ENCODE data around the gene ANO10. TPM values are rescaled to one million over a fixed set of nuclear protein-coding genes. Genes with fewer than 3 reads are reported as not detected.
"Not testable (repeated sequence)": the region's sequence is repeated elsewhere in the genome, so short reads cannot be mapped to it uniquely, and the experiment has no call there.

The ANO10 gene, protein sequence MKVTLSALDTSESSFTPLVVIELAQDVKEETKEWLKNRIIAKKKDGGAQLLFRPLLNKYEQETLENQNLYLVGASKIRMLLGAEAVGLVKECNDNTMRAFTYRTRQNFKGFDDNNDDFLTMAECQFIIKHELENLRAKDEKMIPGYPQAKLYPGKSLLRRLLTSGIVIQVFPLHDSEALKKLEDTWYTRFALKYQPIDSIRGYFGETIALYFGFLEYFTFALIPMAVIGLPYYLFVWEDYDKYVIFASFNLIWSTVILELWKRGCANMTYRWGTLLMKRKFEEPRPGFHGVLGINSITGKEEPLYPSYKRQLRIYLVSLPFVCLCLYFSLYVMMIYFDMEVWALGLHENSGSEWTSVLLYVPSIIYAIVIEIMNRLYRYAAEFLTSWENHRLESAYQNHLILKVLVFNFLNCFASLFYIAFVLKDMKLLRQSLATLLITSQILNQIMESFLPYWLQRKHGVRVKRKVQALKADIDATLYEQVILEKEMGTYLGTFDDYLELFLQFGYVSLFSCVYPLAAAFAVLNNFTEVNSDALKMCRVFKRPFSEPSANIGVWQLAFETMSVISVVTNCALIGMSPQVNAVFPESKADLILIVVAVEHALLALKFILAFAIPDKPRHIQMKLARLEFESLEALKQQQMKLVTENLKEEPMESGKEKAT
- 30.2 and 45.7 TPM in 2 replicates for total RNA-seq
- polyA plus RNA-seq (2012), result 37.2 TPM

GRCh38 chr3:43621656-43622432, at the start of gene ANO10:
TSS of gene ANO10 (minus strand) at chr3:43622011. CDS start at chr3:43605852, 16,159 bp downstream.
- peak; percentile 99 for DNase-seq (ENCODE audit: low read depth)

GRCh38 chr3:43670635-43671522, 49.1 kb upstream of the ANO10 start:
- DNase-seq (ENCODE audit: low read depth), result no peak

DNA sequence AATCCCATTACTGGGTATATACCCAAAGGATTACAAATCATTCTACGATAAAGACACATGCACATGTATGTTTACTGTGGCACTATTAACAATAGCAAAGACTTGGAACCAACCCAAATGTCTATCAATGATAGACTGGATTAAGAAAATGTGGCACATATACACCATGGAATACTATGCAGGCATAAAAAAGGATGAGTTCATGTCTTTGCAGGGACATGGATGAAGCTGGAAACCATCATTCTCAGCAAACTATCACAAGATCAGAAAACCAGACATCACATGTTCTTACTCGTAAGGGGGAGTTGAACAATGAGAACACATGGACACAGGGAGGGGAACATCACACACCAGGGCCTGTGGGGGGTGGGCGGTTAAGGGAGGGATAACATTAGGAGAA, 43.2 kb upstream of the ANO10 start:
- not testable (repeated sequence) for DNase-seq (ENCODE audit: low read depth)

DNA sequence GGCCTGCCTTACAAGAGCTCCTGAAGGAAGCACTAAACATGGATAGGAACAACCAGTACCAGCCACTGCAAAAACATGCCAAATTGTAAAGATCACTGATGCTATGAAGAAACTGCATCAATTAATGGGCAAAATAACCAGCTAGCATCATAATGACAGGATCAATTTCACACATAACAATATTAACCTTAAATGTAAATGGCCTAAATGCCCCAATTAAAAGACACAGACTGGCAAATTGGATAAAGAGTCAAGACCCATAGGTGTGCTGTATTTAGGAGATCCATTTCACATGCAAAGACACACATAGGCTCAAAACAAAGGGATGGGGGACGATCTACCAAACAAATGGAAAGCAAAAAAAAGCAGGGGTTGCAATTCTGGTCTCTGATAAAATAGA, 39.6 kb upstream of the ANO10 start:
- not testable (repeated sequence) for DNase-seq (ENCODE audit: low read depth)

DNA sequence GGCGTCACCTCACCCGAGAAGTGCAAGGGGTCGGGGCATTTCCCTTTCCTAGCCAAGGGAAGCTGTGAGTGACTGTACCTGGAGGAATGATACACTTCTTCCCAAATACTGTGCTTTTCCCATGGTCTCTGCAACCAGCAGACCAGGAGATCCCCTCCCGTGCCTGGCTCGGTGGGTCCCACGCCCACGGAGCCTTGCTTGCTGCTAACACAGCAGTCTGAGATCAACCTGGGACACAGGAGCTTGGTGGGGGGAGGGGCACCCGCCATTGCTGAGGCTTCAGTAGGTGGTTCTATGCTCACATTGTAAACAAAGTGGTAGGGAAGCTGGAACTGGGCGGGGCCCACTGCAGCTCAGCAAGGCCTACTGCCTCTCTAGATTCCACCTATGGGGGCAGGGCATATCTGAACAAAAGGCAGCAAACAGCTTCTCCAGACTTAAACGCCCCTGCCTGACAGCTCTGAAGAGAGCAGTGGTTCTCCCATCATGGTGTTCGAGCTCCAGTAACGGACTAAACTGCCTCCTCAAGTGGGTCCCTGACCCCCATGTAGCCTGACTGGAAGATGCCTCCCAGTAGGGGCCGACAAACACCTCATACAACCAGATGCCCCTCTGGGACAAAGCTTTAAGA, 37.6 kb upstream of the ANO10 start:
- no peak for DNase-seq (ENCODE audit: low read depth)

- not testable (repeated sequence) for DNase-seq (ENCODE audit: low read depth)
These were observed 34.6 kb upstream of the ANO10 start for GRCh38 chr3:43656390-43656789.

DNA sequence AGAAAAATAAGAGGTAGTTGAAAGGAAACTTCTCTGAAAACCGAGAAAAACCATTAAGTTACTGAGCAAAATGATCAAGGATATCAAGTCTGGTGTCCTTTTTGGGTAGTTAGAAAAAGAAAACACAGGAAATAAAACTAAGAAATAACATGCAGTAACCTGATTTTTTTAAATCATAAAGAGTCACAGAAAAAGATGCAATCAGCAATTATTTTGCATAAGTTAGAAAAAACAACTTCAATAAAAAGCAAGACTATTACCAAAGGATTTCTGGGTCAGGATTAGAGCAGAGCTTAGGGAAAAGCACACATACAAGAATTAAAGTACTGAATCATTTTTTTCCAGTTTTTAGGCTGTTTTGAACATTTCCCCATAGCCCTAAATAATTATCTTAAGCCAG, 28.5 kb upstream of the ANO10 start:
- DNase-seq (ENCODE audit: low read depth), result no peak

- DNase-seq (ENCODE audit: low read depth), result no peak
These were observed 27.7 kb upstream of the ANO10 start for GRCh38 chr3:43649365-43649968.

DNA sequence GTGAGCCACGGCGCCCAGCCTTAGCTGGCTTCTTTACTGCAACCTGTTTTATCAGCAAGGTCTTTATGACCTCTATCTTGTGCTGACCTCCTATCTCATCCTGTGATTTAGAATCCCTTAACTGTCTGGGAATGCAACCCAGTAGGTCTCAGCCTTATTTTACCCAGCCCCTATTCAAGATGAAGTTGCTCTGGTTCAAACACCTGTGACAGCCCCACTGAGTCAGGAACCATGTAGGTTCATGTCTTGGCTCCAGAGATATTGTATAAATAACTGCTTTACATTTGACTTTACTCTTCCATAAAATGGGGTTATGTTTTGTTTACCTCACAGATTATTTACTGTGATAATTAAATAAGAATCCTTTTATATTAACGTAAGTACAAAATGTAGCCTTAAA, 27.1 kb upstream of the ANO10 start:
- DNase-seq (ENCODE audit: low read depth), result no peak

- no peak for DNase-seq (ENCODE audit: low read depth)
These were observed 25.7 kb upstream of the ANO10 start for GRCh38 chr3:43647331-43648166.

- DNase-seq (ENCODE audit: low read depth), result no peak
These were observed 22.6 kb upstream of the ANO10 start for GRCh38 chr3:43644443-43644842.

DNA sequence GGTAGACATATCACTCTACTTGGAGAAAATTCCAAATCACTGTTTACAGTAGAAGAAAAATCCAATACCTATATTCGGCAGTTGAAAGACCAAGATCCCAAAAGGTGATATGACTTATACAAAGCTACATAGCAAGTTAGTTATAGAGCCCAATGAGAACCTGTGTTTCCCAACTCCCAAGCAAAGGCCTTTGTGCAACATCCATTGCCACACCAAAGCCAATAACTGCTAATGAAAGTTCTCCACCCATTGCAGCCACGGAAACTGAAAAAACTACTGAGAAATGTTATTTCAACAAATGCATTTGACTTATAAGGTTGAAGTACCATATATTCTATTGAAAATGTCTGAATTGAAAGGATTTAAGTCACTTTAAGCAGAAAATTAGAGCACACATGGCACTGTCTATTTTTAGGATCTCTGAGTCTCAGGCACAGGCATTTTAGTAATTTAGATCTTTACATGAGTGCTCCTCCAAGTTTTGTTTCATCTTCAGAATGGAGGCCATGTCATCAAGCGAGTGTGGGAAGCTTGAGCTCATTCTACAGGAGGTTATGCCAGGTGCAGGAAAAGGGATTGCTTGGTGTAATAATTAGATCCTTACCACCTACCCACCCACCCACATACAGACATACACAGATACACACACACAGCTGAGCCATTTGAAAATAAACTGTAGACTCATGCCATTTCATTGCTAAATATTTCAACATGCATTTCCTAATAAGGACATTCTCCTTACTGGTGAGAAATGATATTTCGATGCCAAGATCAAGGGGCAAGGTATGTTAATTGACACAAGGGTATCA, 19.7 kb upstream of the ANO10 start:
- DNase-seq (ENCODE audit: low read depth), result peak; percentile 54

DNA sequence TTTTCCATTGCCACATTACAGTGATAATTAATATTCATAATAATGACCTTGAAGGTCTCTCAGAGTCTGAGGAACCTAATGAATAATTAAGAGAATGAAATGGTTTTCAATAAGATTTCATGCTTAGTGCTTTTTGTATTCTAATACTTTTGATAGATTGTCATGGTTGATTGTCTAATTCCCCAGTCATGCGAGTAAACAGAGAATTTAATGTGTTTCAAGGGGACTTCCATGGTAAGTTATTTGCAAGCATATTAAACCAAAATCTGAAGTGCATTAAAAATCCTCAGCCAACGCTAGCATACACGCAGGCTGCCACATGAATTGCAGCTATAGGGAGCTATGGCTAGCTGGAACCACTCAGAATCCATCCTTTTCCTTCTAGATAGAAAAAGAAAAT, 18.9 kb upstream of the ANO10 start:
- no peak for DNase-seq (ENCODE audit: low read depth)

DNA sequence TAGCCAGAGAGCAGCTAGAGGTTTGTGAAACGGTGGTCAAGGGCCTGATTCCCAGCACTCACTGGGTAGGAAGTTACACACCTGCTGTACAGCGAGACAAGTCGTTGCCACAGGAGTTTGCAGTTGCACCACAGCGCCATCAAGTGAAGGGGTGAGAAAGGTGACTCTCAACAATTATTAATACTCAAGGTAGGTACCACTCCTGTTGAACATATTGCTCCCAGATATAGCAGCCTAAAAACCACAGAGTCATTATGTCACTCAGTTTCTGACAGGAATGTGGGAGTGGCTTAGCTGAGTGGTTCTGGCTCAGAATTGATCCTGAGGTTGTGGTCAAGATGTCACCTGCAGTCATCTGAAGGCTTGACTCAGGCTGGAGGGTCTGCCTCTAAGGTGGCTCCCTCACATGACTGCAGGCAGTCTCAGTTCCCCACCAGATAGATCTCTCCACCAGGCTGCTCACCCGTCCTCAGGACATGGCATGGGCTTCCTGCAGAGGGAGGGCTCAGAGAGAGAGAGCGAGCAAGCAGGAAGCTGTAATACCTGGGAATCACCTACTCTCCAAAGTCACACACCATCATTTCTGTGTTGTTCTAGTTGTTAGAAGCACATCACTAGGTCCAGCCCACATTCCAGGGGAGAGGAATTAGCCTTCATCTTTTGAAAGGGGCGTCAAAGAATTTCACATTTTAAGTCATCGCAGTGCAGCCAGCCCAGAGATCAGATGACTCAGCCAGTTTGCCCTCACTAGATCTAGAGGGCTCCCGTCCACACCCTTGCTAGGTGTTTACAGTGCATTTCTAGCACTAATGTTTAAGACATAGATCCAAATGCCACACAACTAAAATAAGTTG, 17.0 kb upstream of the ANO10 start:
- DNase-seq (ENCODE audit: low read depth), result peak; percentile 57

DNA sequence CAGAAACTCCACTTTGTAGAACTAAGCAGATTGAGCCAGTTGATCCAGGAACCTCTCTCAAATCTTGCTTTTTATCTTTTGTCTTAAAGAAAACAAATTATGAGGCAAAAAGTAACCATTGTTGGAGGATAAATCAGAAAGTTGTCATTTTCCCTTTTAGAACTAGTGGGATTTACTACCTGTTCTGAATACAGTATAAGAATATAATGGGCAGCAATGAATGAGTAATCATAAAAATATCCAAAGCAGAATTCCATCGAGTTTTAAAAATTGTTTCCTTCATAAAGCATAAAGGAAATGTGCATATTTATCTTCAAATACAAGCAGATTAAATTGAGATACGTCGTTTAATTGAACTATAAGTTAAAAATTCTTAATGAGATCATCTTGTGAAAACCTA, 15.9 kb upstream of the ANO10 start:
- no peak for DNase-seq (ENCODE audit: low read depth)

DNA sequence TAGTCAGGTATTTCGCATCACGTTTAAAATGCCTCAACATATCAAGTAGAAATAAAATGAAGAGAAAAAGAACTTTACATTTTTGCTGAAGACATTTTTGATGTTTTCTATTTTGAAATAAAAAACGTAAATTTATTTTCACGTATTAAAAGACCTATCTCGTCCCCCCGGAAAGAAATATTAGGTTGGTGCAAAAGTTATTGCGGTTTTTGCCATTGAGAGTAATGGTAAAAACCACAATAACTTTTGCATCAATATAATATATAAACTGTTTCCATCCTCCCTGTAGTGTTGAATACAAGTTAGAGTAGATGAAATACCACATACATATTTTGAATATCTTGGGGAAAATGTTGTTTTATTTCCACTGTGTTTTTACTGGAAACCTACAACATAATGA, 11.2 kb upstream of the ANO10 start:
- no peak for DNase-seq (ENCODE audit: low read depth)

- peak; percentile 77 for DNase-seq (ENCODE audit: low read depth)
These were observed 10.5 kb upstream of the ANO10 start for GRCh38 chr3:43632269-43632733.
